Uterus (tissue), 2 donors: ENCODE measurements around the gene COL4A2.

Experiments used
- CTCF ChIP-seq, 4 experiments: fragments of 200-600 bp in 2 of 4; fragments of 450-650 bp in 2 of 4; sonication (generic) in 2 of 4; IDR thresholded peaks; one replicate each; pipeline ENCODE4 v1.5.1; 2016 to 2019; ENCODE audit warnings: antibody characterized with exemption in 4 of 4, mild to moderate bottlenecking in 2 of 4, moderate library complexity in 1 of 4
- POLR2A ChIP-seq, 2 donors: fragments of 450-650 bp; IDR thresholded peaks; one replicate each; pipeline ENCODE4 v1.6.1; 2016; ENCODE audit warnings: antibody characterized with exemption in 2 of 2, mild to moderate bottlenecking in 1 of 2, moderate library complexity in 1 of 2

- no peak for TF ChIP-seq CTCF (IDR thresholded peaks at IDR 0.05)
- no peak for TF ChIP-seq POLR2A (IDR thresholded peaks at IDR 0.05)
Observed at GRCh38 chr13:110320645-110321044, 13.6 kb downstream of the COL4A2 start.
